GM11168 (cell line): ENCODE results near the gene ENAM.
"Not testable (repeated sequence)": the region's sequence is repeated elsewhere in the genome, so short reads cannot be mapped to it uniquely, and the experiment has no call there.

Source experiments
- in situ Hi-C: fragments of 300-500 bp; cut with MboI; formaldehyde crosslinking; loops from one replicate; pipeline ENCODE4 v1.12.0; 2022; ENCODE audit warnings: low sequenced_read_pairs; ENCODE audit not compliant: unreplicated experiment

Gene ENAM

DNA sequence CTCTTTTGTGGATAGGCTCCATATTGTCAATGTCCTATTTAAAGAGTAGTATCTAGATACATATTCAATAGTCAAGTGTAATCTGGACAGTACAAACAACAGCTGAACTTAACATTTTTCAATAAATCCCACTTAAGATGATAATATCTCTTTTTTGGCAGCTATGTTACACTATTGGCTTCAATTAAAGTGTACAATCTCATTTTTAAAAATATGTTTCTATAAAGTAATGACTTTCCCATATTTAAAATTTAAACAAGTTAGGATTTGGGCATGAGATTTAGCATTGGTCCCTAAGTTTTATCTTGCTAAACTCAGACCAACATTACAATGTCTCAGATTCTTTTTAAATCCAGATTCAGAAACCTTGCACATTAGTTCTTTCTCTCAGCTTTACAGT, 45.6 kb downstream of the ENAM start:
- in situ Hi-C loops = no loop called here

- in situ Hi-C loops = no loop called here
Observed at GRCh38 chr4:70674731-70675130, 46.2 kb downstream of the ENAM start.

DNA sequence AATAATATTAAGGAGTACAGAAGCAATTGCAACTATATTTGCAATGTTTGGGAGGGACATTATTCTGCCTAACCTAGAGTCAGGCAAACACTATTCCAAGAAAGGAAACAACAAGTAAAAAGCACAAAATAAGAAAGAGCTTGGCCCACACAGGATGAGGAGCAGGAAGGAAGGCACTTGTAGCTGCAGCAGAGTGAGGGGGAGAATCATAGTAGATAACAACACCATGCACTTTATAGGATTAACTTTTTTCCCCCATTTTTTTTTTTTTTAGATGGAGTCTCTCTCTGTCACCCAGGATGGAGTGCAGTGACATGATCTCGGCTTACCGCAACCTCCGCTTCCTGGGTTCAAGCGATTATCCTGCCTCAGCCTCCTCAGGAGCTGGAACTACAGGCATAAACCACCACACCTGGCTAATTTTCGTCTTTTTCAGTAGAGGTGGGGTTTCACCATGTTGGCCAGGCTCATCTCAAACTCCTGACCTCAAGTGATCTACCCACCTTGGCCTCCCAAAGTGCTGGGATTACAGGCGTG, 48.1 kb downstream of the ENAM start:
- in situ Hi-C loops = no loop called here

DNA sequence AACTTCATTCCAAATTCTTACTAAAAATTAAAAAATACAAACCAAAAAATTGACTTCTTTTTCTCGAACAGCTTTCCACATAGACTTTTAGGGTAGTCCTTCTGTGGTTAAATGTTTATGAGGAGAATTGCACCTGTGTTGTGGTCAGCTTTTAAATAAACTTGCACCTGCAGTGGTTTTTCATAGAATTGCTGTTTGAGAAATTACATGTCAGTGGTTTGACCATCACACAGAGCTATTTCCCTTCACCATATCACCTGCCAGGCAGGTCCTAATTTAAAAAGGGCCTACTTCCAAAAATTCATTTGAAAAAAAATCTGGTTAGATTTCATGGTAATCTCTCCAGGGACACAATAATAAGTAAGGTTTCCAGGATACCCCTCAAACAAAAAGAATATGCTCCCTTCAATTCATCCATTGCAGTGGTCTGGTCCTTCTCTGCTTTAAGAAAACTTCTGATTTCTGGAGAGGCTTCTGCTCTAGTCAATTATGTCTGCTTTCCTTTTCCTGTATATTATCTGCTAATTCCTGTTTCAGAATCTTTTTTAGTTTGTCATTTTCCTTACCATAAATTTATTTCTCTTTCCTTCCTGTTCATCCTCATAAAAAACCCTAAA, 49.9 kb downstream of the ENAM start:
- in situ Hi-C loops = no loop called here

- in situ Hi-C loops = no loop called here
Observed at GRCh38 chr4:70680934-70681333, 52.4 kb downstream of the ENAM start.

GRCh38 chr4:70681704-70682103, 53.2 kb downstream of the ENAM start:
- in situ Hi-C loops = no loop called here

GRCh38 chr4:70682142-70682541, 53.6 kb downstream of the ENAM start:
- in situ Hi-C loops = not testable (repeated sequence)

GRCh38 chr4:70687392-70687791, 58.8 kb downstream of the ENAM start:
- in situ Hi-C loops = no loop called here

DNA sequence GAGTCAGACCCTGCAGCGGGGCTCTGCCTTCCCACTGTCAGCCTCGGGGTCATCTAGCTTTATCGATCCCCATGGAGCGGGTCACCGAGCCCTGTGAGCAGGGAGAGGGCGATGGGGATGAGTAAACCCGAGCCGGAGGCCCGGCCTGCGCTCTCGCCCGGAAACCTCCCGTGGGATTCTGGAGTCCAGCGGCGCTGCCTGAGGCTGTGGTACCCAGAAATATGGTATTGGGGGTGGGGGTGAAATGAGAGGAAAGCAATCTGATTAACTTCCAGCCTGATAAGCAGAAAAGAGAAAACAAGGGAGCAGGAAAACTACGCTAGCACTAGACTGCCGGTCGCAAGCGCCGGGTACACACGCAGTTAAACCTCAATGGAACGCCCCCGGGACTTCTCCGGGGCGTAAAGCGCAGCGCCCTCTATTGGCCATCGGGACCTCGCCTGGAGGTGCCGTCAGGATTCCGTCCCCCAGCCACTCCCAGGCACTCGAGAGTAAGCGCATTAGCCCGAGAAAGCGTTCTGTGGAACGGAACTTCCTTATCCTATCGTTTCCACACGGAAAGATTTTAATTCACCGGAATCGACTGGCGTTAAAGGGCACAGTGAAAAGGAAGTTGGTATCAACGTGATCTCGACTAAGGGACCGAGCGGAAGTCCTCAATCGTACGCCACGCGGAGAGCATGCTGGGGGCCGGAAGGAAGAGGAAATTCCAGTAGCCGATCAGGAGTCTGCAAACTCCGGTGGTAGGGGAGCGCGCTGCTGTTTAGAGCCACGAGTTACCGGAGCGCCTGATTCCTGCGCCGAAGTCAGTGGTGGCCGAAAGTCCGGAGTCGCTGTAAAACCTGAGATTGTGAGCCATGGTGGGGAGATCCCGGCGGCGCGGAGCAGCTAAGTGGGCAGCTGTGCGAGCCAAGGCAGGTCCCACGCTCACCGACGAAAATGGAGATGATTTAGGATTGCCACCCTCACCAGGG, 59.6 kb downstream of the ENAM start, which contains the start of gene UTP3:
Gene UTP3, plus strand, starts transcription at position 712 of the 974 bp plus-strand sequence. Its CDS starts 146 bp downstream, at position 858.
- in situ Hi-C loops = no loop called here

DNA sequence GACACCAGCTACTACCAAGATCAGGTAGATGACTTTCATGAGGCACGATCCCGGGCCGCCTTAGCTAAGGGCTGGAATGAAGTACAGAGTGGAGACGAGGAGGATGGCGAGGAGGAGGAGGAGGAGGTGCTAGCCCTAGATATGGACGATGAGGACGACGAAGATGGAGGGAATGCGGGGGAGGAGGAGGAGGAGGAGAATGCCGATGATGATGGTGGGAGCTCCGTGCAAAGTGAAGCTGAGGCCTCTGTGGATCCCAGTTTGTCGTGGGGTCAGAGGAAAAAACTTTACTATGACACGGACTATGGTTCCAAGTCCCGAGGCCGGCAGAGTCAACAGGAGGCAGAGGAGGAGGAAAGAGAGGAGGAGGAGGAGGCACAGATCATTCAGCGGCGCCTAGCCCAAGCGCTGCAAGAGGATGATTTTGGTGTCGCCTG, 60.3 kb downstream of the ENAM start:
- in situ Hi-C loops = no loop called here

DNA sequence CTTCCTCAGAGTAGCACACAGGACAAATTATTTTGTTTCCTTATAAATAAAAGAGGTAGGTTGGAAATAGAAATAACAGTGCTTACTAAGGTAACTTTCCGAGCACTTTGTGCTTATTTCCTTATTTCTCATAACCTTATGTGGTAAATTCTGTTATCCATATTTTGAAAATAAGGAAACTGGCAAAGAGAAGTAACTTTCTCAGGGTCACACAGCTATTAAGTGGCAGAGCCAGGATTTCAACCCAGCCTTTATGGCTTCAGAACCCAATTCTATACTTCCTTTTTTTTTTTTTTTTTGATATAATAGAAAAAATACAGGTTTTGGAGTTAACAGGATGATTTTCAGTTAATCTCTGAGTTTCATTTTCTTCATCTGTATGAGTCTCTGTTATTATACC, 63.1 kb downstream of the ENAM start:
- in situ Hi-C loops = loop anchor here (5.0 kb wide), 1 partner anchor 89 kb away; no protein-coding TSS in a partner anchor

- in situ Hi-C loops = loop anchor here (5.0 kb wide), 1 partner anchor 92 kb away; no protein-coding TSS in a partner anchor
Observed at GRCh38 chr4:70694633-70695032, 66.1 kb downstream of the ENAM start.
